GM12874 (cell line): Measurements from ENCODE around the gene CLPX.

Source experiments
- CTCF ChIP-seq: IDR thresholded peaks from 2 replicates; pipeline ENCODE4 v1.5.1; 2011; ENCODE audit warnings: low read depth, mild to moderate bottlenecking, control low read depth, low read length, moderate library complexity; ENCODE audit not compliant: insufficient read depth

The CLPX gene

GRCh38 chr15:65221697-65222096 is 36.6 kb upstream of the CLPX start:
- TF ChIP-seq CTCF, result no peak

DNA sequence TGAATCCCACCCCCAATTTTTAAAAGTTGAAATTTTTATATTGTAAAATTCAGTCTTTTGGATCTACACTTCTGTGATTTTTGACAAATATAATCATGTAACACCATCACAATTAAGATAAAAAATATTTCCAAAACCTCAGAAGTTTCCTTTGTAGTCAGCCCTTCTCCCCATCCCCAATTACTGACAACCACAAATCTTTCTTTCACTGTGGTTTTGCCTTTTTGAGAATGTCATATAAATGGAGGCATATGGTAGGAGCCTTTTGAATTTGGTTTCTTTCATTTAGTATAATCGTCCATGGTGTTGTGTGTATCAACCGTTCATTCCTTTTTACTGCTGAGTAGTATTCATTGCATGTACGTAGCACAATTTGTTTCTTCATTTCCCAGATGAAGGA is 34.0 kb upstream of the CLPX start:
- no peak for TF ChIP-seq CTCF

DNA sequence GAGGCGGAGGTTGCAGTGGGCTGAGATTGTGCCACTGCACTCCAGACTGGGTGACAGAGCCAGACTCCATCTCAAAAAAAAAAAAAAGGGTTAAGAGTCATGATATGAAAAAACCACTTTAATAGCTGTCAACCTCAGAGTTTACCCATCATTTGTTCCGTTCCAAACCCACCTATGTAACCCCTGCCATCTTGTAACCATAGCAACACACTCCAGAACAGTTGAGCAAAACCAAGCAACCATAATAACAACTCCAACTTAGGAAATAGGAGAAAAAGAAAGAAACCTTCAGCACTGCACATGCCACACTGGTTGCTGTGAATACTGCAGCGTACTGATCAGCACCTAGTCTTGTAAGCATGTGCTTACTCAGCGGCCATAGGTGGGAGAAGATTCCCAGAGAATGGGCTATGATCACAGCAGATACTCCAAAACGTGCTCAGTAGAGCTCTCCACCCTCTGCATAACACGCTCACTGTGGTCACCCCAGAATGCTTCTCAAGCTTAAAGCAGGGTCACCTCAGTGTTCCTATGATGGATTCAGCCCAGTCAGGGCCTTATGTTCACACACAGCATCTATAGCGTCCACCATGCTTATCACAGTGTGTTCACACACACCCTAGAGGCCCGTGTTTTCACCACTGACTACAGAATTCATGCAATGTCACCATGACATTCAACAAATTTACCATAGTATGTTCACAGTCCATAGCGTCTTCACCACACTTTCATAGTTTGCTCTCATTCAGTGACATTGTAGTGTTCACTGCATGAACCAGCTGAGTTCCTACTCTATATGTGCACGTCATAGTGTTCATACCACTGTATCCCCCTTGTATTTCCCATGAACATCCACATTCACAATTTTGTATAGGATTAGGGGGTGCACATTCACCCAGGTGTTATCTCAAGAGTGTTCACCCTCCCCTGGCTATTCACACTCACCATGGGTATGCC is 32.7 kb upstream of the CLPX start:
- no peak for TF ChIP-seq CTCF

GRCh38 chr15:65215496-65215895 is 30.4 kb upstream of the CLPX start:
- no peak for TF ChIP-seq CTCF

- TF ChIP-seq CTCF, result no peak
These were observed 28.9 kb upstream of the CLPX start for GRCh38 chr15:65214010-65214409.

GRCh38 chr15:65213241-65213640 is 28.1 kb upstream of the CLPX start:
- TF ChIP-seq CTCF, result no peak

DNA sequence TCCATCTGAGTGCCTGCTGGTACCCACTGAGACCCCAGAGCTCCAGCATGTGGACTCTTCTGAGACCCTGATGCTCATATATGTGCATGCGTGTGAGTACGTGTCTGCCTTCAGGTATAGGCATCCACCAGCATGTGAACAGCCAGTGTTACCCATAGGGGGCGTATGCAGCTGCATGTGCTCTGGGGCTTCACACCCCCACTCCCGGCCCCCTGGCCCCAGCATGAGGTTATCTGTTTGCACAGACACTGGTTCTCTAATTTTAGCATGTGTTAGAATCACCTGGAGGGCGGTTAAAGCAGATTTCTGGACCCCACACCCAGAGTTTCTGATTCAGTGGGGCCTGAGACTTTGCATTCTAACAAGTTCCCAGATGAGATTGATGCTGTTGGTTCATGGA is 27.0 kb upstream of the CLPX start:
- peak; percentile 76 for TF ChIP-seq CTCF
